HG02678 (cell line): ENCODE measurements around the gene NPFF.

ENCODE experiments used
- ATAC-seq: cut with Tn5 transposase; IDR thresholded peaks from one replicate; pipeline ENCODE4 v1.9.1; 2021; ENCODE audit warnings: mild to moderate bottlenecking, moderate library complexity; ENCODE audit not compliant: unreplicated experiment

The NPFF gene

DNA sequence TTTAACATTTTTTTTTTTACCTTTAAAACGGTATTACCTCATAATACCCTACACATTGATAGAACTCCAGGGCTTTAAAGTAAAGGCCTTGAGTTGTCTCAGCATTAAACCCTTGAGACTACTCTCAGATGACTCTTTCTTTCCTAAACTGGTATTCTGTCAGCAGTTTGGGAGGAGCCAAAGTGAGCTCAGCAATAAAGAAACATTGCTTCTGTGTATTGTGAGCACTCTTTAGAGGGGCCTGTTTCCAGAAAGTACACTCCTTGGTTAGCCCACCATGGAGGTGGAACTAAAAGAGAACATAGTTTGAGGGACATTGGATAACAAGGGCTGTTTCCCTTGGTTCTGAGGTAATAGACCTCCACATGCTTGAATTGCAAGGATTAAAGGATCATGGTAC lies 28.4 kb downstream of the NPFF start:
- ATAC-seq, result no peak

DNA sequence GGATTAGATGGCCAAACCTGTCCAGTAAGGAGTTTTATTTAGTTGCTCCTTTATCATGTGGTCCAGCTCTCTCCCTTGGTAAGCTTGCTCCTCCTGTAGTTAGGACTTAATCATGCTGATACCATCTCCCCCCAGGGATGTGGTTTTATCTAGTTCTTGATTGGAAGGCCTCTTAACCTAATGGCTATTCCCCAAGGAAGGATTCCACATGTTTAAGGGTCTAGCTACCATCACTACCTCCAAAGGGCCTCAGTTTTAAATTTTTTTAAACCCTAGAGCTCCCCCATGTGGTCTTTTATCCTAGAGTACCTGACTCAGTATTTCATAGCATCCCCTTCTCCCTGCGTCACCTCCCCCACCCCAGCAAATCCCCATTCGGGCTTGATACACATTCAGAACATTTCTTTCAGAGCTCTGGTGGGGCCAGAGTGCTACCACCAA lies 30.5 kb downstream of the NPFF start:
- no peak for ATAC-seq

DNA sequence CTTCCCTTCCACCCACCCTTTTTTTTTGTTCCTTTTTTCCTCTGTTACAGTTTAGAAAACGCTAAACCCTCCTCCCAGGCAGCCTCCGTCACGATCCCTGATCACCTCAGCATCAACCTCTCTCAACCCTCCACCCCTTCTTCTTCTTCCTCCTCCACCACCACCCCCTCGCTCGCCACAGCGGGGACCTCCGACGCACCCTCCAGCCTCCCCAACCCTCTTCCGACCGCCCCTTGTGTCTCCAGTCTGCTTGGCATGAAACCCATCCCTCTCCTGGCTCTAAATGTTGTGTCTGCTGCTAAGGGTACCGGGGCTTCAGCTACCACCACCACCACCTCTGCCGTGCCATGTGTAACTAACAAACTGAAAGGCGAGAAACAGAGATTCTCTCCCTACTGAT lies 32.5 kb downstream of the NPFF start:
- ATAC-seq, result no peak

DNA sequence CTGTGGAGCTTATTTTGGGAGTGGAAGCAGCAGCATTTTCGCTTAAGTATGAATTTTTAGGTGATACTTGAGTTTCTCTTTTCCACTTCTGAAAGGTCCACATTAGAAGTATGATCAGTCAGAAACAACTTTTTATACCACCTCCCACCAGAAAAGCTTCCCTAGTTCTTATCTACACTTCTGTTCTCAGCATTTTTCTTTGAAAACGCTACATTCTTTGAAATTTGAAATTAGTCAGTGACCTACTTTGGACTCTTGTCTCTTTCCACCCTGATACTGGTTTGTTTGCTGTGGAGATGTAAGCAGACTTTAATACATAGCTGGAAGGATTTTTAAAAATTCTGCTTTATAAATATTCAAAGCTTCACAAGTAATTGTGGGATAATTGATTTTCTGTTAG lies 33.2 kb downstream of the NPFF start:
- no peak for ATAC-seq

DNA sequence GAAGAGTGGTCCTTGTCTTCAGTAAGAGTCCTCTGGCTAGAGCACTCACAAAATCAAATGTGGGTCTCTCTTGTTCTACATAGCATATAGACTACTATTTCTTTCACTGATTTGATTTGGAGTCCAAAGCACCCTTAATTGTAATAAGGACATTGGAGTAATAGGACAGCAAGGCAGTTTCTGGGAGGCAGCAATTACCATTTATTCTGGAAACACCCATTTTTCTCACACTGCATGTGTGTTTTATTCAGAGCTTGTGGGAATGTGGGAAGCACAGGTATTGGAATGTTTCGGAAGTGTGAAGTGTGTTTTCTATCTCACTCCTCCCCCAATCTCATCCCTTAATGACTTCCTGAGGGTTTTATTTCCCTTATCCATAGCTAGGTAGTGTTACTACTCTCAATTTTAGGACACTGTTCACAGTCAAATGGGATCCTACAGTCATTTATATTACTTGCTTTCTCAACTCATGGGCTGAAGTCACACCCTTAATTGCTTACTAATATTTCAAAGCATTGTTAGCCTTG lies 35.2 kb downstream of the NPFF start:
- no peak for ATAC-seq

DNA sequence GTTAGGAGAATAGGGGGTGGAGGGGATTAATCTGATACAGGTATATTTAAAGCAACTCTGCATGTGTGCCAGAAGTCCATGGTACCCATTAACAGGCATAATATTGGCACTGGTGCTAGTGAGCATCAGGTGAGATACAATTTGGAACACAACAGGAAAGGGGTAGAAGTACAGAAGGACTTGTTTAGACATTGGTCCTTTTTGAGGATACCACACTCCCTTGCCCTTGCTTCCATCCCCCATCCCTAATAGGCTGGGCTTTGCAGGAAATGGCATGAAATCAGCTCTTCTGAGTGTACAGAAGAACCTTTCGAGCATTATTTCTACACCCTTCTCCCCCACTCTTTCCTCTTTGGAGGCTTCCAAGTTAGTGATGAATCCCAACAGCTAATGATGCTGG lies 39.0 kb downstream of the NPFF start:
- no peak for ATAC-seq

DNA sequence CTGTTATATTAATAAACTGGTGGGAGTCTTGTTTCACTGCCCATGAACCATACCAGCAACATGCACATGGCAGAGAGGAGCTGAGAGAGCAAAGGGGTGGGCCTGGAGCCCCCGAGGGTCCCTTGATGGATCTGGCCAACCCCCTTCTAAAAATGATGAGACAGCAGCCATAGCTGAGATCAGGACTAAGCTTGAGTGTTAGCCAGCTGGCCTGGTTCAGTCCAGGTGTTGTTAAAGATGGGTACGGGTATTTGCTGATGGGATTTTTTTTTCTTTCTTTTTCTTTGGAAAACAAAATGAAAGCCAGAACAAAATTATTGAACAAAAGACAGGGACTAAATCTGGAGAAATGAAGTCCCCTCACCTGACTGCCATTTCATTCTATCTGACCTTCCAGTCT lies 39.4 kb downstream of the NPFF start:
- no peak for ATAC-seq

DNA sequence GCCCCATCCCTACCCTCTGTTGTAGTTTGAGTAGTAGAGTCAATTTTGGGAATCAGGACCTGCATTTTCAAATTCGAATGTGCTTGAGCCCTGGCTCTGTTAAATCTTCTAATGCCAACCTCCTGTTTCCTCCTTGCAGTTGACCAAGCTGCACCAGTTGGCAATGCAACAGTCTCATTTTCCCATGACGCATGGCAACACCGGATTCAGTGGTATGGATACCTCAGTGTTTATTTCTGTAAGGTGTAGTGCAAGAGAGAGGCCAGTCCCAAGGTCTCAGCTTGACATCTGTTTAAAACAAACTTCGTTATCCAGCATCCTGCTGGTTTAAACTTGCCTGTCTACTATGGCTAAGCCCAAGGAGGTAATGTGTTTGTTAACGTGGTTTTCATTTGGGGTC lies 40.2 kb downstream of the NPFF start:
- no peak for ATAC-seq

DNA sequence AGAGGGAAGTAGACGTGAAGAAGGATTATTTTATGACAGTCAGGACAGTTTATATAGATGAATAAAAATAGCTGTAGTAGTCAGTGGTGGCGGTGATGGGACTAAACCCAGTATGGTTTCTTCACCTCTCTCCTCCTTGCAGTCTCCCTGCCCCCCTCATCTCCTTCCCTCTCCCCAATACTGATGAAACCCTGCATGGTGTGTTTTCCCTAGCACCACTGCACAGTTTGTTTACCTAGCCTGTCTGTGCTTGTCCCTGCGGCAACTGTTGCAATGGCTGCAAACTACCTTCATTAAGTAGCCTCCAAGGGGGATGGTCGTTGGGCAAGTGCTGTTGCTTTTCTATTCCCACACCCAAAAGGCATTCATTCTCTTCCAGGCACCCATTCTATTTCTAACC lies 40.6 kb downstream of the NPFF start:
- no peak for ATAC-seq

DNA sequence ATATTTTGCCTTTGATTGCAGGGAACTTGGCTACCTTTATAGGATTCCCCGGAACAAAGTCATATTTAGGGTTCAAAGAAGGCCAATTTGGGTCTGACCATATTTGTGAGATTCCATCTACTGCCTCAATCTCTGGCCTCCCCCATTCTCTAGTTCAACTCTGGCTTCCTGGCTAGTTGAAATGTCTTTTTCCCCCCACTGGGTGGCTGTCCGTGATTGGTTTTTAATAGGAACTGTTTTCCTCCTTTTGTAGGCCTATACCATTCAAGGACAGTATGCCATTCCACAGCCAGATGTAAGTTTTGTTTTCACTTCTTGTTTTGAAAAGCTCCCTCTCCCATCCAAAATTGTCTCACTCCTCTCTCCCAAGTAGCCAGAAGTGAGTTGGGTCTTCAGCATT lies 41.6 kb downstream of the NPFF start:
- no peak for ATAC-seq

DNA sequence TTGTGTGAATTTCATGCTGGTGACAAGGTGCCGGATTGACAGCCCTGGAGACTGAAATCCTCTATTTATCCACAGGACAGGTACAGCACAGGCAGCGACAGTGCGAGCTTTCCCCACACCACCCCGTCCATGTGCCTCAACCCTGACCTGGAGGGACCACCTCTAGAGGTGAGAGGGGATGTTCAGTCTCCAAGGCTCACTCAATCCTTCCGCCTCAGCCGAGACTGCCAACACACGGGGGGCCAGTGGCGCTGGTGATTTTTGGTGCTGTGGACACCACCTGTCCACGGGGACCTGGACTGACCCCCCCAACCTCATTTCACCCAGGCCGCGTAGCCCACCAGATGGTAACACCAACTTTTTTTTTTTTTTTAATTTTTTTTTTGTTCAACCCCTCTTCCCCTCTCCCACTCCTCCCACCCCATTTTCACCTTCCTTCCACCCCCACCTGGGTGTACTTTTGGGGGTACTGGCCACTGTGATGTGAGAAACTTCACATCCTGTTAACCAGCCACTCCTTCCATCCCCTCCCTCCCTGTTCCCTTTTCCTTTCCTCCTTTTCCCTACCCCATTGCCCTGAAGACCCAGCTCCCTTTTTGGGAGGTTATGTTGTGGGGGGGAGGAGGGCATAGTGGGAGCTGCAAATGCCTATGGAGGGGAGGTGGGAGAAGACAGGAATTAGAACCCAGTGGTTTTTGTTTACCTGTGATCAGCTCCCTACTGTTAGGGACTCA lies 42.4 kb downstream of the NPFF start:
- ATAC-seq, result no peak

DNA sequence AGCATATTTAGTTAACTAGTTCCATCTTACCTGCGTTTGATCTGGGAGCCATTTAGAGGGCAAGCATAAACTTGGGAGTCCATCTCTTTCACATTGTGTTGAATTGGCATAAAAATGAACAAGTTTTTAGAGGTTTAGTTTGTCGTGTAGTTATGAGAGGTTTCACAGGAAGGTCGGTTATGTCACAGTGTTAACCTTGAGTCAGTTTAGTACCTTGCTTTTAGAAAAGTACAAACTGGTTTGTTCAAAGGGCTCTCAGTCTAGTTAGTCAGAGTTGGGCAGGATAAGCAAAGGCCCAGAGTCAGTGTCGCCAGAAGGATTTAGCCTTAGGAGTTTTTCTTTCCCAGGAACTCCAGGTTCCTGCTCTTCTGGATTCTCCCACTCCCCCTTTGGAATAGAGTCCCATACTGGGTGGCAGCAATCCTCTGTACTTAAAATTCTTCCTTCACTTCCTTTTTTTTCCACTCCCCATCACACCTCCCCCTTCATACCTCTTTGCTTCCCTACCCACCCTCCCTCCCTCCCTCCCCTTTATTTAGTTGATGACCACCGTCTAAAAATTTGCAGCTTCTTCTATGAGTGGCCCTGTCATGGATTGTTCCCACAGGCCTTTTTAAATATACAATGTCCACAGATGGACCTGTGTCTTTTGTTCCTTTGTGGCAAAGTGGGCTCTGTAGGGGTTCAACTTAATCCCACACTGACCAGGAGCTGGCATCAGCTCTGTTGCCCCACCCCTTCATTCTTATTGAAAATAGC lies 43.3 kb downstream of the NPFF start:
- no peak for ATAC-seq

DNA sequence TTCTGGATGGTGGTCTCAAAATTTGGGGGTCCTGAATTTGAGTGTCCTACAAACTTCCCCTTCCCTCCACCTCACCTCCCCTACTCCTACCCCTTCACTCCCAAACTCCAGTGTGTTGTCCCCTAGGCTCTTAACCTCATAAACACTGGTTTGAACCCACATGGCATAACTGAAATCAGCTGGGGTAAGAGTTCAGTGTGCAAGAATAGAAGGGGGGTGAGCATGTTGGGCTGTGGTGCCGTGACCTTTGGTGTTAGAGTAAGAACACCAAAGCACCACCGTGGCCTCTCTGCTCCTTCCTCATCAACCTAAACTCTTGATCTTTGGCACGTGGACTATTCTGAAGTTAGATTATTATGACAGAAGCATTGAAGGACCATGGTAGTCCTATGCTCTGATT lies 44.3 kb downstream of the NPFF start:
- no peak for ATAC-seq

DNA sequence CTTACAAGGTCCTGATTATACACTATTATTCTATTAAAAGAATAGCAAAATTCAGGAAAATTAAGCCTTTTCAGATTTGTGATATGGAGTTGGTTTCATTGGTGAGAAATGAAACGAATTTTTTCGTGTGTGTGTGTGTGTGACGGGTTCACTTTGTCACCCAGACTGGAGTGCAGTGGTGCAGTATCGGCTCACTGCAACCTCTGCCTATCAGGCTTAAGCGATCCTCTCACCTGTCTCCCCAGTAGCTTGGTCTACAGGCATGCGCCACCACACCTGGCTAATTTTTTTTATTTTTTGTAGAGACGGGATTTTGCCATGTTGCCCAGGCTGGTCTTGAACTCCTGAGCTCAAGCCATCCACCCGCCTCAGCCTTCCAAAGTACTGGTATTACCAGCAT lies 45.7 kb downstream of the NPFF start:
- ATAC-seq, result no peak

DNA sequence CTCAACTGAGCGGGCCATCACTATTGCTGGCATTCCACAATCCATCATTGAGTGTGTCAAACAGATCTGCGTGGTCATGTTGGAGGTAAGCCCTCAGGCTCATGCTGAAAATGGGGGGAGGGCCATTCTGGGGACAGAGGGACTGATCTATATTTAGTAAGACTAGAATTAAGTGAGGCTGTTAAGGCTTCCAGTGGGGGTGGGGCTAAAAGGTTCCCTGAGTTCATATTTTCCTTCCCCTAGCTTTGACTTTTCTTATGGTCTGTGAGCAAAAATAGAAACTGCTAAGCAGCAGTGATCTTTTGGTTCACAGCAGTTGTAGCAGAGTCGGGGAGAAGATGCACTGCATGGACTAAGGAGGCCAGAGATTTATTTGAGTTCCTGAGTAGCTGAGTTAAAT lies 46.2 kb downstream of the NPFF start:
- ATAC-seq, result no peak

DNA sequence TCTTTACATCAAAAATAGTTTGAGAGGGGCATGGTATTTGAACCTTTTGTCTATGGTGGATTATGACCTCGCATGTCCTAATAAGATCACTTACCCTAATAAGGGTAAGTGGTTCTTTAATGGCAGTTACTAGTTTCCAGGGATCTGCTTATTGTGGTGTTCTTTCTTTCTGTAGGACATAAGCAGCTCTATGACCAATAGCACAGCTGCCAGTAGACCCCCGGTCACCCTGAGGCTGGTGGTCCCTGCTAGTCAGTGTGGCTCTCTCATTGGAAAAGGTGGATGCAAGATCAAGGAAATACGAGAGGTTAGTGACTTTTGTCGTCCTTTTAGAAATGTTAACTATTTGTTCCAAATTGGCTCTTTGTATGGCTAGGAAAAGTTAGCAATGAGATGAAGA lies 48.2 kb downstream of the NPFF start:
- ATAC-seq, result no peak
